Trophoblast cell (in vitro differentiated cells and primary cell): ENCODE measurements around the gene NCR2.

ENCODE experiments used
- DNase-seq, 2 donors: peaks; one replicate each; pipeline ENCODE4 v3.0.0-alpha.2; 2016
- H2AFZ ChIP-seq: 2 replicates; pipeline ENCODE4 v1.6.1; 2013; ENCODE audit warnings: low read length, moderate library complexity, mild to moderate bottlenecking; ENCODE audit not compliant: insufficient read depth, poor library complexity
- H2AK5ac ChIP-seq: 2 replicates; pipeline ENCODE4 v1.6.1; 2013; ENCODE audit warnings: mild to moderate bottlenecking, low read length
- H2BK120ac ChIP-seq: 2 replicates; pipeline ENCODE4 v1.6.1; 2013; ENCODE audit warnings: low read length, mild to moderate bottlenecking, moderate library complexity; ENCODE audit not compliant: insufficient read depth, poor library complexity
- H2BK12ac ChIP-seq: 2 replicates; pipeline ENCODE4 v1.6.1; 2013; ENCODE audit warnings: mild to moderate bottlenecking, low read length, moderate library complexity
- H2BK5ac ChIP-seq: 2 replicates; pipeline ENCODE4 v1.6.1; 2013; ENCODE audit warnings: low read length, low read depth, moderate library complexity, mild to moderate bottlenecking; ENCODE audit not compliant: poor library complexity
- H3K14ac ChIP-seq: 2 replicates; pipeline ENCODE4 v1.6.1; 2013; ENCODE audit warnings: mild to moderate bottlenecking, low read length
- H3K18ac ChIP-seq: 2 replicates; pipeline ENCODE4 v1.6.1; 2013; ENCODE audit warnings: mild to moderate bottlenecking, low read length
- H3K23ac ChIP-seq: 2 replicates; pipeline ENCODE4 v1.6.1; 2013; ENCODE audit warnings: low read length
- H3K27ac ChIP-seq: 2 replicates; pipeline ENCODE4 v1.5.1; 2013; ENCODE audit warnings: low read depth, mild to moderate bottlenecking, inconsistent platforms, low read length, moderate library complexity
- H3K27me3 ChIP-seq: 2 replicates; pipeline ENCODE4 v1.6.1; 2013; ENCODE audit warnings: inconsistent platforms, mild to moderate bottlenecking, low read length, moderate library complexity; ENCODE audit not compliant: insufficient read depth
- H3K36me3 ChIP-seq, 2 experiments: 1 replicate in 1 of 2; 2 replicates in 1 of 2; pipeline ENCODE4 v1.6.1; 2013; ENCODE audit warnings: low read length in 2 of 2, mild to moderate bottlenecking in 2 of 2, moderate library complexity in 1 of 2; ENCODE audit not compliant: insufficient read depth in 2 of 2, control insufficient read depth in 1 of 2
- H3K4ac ChIP-seq: 2 replicates; pipeline ENCODE4 v1.6.1; 2013; ENCODE audit warnings: low read depth, mild to moderate bottlenecking, low read length, moderate library complexity
- H3K4me1 ChIP-seq, 2 experiments: 1 replicate in 1 of 2; 2 replicates in 1 of 2; pipeline ENCODE4 v1.6.1; 2013; ENCODE audit warnings: low read length in 2 of 2, mild to moderate bottlenecking in 2 of 2, moderate library complexity in 1 of 2; ENCODE audit not compliant: insufficient read depth in 2 of 2, control insufficient read depth in 1 of 2
- H3K4me2 ChIP-seq: 2 replicates; pipeline ENCODE4 v1.6.1; 2013; ENCODE audit warnings: inconsistent platforms, mild to moderate bottlenecking, low read length, moderate library complexity
- H3K4me3 ChIP-seq: 2 replicates; pipeline ENCODE4 v1.5.1; 2013; ENCODE audit warnings: mild to moderate bottlenecking, low read depth, low read length, inconsistent platforms
- H3K79me1 ChIP-seq: one replicate; pipeline ENCODE4 v1.6.1; 2013; ENCODE audit warnings: low read length
- H3K79me2 ChIP-seq: 2 replicates; pipeline ENCODE4 v1.6.1; 2013; ENCODE audit warnings: low read length, mild to moderate bottlenecking; ENCODE audit not compliant: control insufficient read depth, insufficient read depth, poor library complexity
- H3K9ac ChIP-seq: 2 replicates; pipeline ENCODE4 v1.6.1; 2013; ENCODE audit warnings: mild to moderate bottlenecking, low read length
- H3K9me3 ChIP-seq: 2 replicates; pipeline ENCODE4 v1.6.1; 2013; ENCODE audit warnings: low read depth, mild to moderate bottlenecking, control low read depth, inconsistent platforms, low read length; ENCODE audit not compliant: insufficient read depth
- H4K12ac ChIP-seq: 2 replicates; pipeline ENCODE4 v1.6.1; 2013; ENCODE audit warnings: low read depth, mild to moderate bottlenecking, low read length, moderate library complexity
- H4K8ac ChIP-seq: 2 replicates; pipeline ENCODE4 v1.6.1; 2013; ENCODE audit warnings: low read depth, mild to moderate bottlenecking, low read length, moderate library complexity
- H4K91ac ChIP-seq: one replicate; pipeline ENCODE4 v1.6.1; 2013; ENCODE audit warnings: low read depth, mild to moderate bottlenecking, low read length, moderate library complexity
- WGBS: extraction: QIAGEN DNeasy Blood & Tissue Kit; methylation state at CpG from one replicate; pipeline ENCODE4 v1.1.7; 2013; ENCODE audit warnings: missing lambda C conversion rate; ENCODE audit not compliant: insufficient read length, insufficient coverage; ENCODE audit errors: extremely low coverage; 5-methylcytosine and 5-hydroxymethylcytosine counted together

The NCR2 gene

GRCh38 chr6:41342241-41342640, 6.8 kb downstream of the NCR2 start:
- Histone ChIP-seq H2BK120ac (no peak overlapping the region), H3K4me2 (no peak overlapping the region), H3K27me3 (no peaks in the 10 kb centered on the region), H4K91ac (no peak overlapping the region), H2AFZ (no peak overlapping the region), H2BK5ac (no peak overlapping the region), H3K79me1 (no peaks in the 10 kb centered on the region), H4K12ac (no peak overlapping the region), H3K9me3 (no peaks in the 10 kb centered on the region), H3K4ac (no peak overlapping the region), H3K79me2 (no peaks in the 10 kb centered on the region), H3K4me1 (no peaks in the 10 kb centered on the region), H3K4me3 (no peak overlapping the region), H2BK12ac (no peak overlapping the region), H3K36me3 (no peaks in the 10 kb centered on the region), H3K9ac (no peak overlapping the region), H4K8ac (no peak overlapping the region), H3K27ac (no peak overlapping the region), H3K14ac (no peak overlapping the region), H2AK5ac (no peak overlapping the region), H3K18ac (no peak overlapping the region), H3K23ac (no peak overlapping the region)
- no CpG with 5 or more reads among the region's 1 CpG for WGBS
- no peak for DNase-seq

- no peaks in the 10 kb centered on the region for H3K79me2 ChIP-seq
- no peak overlapping the region for H3K9ac ChIP-seq
- no peak overlapping the region for H2BK5ac ChIP-seq
- H3K23ac ChIP-seq = no peak overlapping the region
- no peak overlapping the region for H3K4ac ChIP-seq
- H4K8ac ChIP-seq = no peak overlapping the region
- no peak overlapping the region for H3K4me3 ChIP-seq
- H3K18ac ChIP-seq = no peak overlapping the region
- no peaks in the 10 kb centered on the region for H3K4me1 ChIP-seq
- no peaks in the 10 kb centered on the region for H3K79me1 ChIP-seq
- no peak for DNase-seq
- no peak overlapping the region for H2AFZ ChIP-seq
- H2BK12ac ChIP-seq = no peak overlapping the region
- H3K14ac ChIP-seq = no peak overlapping the region
- peaks cover 2% of the 10 kb centered on the region for H3K9me3 ChIP-seq
- no CpG with 5 or more reads among the region's 7 CpGs for WGBS
- no peak overlapping the region for H4K91ac ChIP-seq
- H3K36me3 ChIP-seq = no peaks in the 10 kb centered on the region
- no peak overlapping the region for H3K4me2 ChIP-seq
- H4K12ac ChIP-seq = no peak overlapping the region
- no peaks in the 10 kb centered on the region for H3K27me3 ChIP-seq
- no peak overlapping the region for H3K27ac ChIP-seq
- no peak overlapping the region for H2BK120ac ChIP-seq
- H2AK5ac ChIP-seq = no peak overlapping the region
These were observed 8.3 kb downstream of the NCR2 start for GRCh38 chr6:41343641-41344187.

- Histone ChIP-seq H3K14ac (no peak overlapping the region), H3K79me2 (no peaks in the 10 kb centered on the region), H3K4me3 (no peak overlapping the region), H2AFZ (no peak overlapping the region), H3K18ac (no peak overlapping the region), H3K36me3 (no peaks in the 10 kb centered on the region), H4K91ac (no peak overlapping the region), H3K4me1 (no peaks in the 10 kb centered on the region), H2BK5ac (no peak overlapping the region), H3K27me3 (no peaks in the 10 kb centered on the region), H2BK12ac (no peak overlapping the region), H3K9me3 (peaks cover 2% of the 10 kb centered on the region), H3K9ac (no peak overlapping the region), H4K12ac (no peak overlapping the region), H3K27ac (no peak overlapping the region), H3K4me2 (no peak overlapping the region), H3K23ac (no peak overlapping the region), H4K8ac (no peak overlapping the region), H3K4ac (no peak overlapping the region), H2AK5ac (no peak overlapping the region), H3K79me1 (no peaks in the 10 kb centered on the region), H2BK120ac (no peak overlapping the region)
- WGBS = no CpG with 5 or more reads among the region's 3 CpGs
- no peak for DNase-seq
These were observed 9.5 kb downstream of the NCR2 start for GRCh38 chr6:41344876-41345275.

- H3K36me3 ChIP-seq = no peaks in the 10 kb centered on the region
- H3K27ac ChIP-seq = no peak overlapping the region
- H3K79me1 ChIP-seq = no peaks in the 10 kb centered on the region
- no peaks in the 10 kb centered on the region for H3K4me1 ChIP-seq
- no peak overlapping the region for H3K18ac ChIP-seq
- H2AK5ac ChIP-seq = no peak overlapping the region
- H3K79me2 ChIP-seq = no peaks in the 10 kb centered on the region
- no peak overlapping the region for H2AFZ ChIP-seq
- H3K27me3 ChIP-seq = no peaks in the 10 kb centered on the region
- H3K4me3 ChIP-seq = no peak overlapping the region
- H3K9ac ChIP-seq = no peak overlapping the region
- DNase-seq = no peak
- H4K8ac ChIP-seq = no peak overlapping the region
- H3K4me2 ChIP-seq = no peak overlapping the region
- no peak overlapping the region for H2BK12ac ChIP-seq
- H3K14ac ChIP-seq = no peak overlapping the region
- no CpG with 5 or more reads among the region's 8 CpGs for WGBS
- no peak overlapping the region for H4K12ac ChIP-seq
- no peak overlapping the region for H4K91ac ChIP-seq
- H3K4ac ChIP-seq = no peak overlapping the region
- H2BK120ac ChIP-seq = no peak overlapping the region
- H3K23ac ChIP-seq = no peak overlapping the region
- peaks cover 2% of the 10 kb centered on the region for H3K9me3 ChIP-seq
- H2BK5ac ChIP-seq = no peak overlapping the region
These were observed 10.5 kb downstream of the NCR2 start for GRCh38 chr6:41345901-41346300.
